HG03045 (cell line): ENCODE data around the gene CHST11.
"Not testable (repeated sequence)": the region's sequence is repeated elsewhere in the genome, so short reads cannot be mapped to it uniquely, and the experiment has no call there.

ENCODE experiments used
- ATAC-seq: cut with Tn5 transposase; IDR thresholded peaks from one replicate; pipeline ENCODE4 v1.9.1; 2021; ENCODE audit warnings: mild to moderate bottlenecking, moderate library complexity; ENCODE audit not compliant: unreplicated experiment

The CHST11 gene

DNA sequence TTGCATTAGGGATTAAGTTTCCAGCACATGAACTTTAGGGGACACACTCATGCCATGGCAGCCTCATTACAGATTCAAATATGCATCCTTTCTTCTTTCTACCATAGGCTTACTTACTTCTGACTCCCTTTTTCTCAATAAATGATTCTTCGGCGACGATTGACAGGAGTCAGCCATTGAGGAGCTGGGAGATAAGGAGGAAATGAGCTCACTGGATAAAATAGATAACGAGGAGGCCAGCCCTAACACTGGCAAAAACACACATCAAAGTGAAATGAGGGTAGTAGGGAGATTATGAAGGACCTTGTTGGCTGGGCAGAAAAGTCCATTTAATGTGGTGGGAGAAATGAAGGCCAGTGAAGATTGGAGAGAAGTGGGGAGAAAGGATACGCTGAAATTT is 329.1 kb downstream of the CHST11 start:
- ATAC-seq, result no peak

- ATAC-seq, result no peak
Measured at GRCh38 chr12:104786352-104786751, 329.6 kb downstream of the CHST11 start.

DNA sequence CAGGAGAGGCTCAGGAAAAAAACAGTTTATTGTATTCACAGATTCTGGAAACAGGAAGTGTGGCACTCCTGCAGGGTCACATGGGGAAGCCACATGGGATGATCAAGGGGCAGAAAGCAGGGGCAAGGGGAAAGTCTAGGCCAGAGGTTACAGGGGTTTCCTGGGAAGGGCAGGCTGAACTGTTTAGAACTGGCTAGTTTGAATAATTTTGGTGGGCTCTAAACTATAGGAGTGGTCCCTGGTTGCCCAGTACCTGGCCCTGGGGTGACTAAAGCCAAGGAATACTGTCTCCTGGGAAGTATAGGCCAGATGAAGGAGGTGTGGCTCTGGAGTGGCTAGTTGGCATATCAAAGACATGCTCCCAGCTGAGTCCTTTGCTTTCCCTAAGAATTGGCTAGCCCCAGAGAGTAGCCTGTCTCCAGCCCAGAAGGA is 332.1 kb downstream of the CHST11 start:
- ATAC-seq, result no peak

DNA sequence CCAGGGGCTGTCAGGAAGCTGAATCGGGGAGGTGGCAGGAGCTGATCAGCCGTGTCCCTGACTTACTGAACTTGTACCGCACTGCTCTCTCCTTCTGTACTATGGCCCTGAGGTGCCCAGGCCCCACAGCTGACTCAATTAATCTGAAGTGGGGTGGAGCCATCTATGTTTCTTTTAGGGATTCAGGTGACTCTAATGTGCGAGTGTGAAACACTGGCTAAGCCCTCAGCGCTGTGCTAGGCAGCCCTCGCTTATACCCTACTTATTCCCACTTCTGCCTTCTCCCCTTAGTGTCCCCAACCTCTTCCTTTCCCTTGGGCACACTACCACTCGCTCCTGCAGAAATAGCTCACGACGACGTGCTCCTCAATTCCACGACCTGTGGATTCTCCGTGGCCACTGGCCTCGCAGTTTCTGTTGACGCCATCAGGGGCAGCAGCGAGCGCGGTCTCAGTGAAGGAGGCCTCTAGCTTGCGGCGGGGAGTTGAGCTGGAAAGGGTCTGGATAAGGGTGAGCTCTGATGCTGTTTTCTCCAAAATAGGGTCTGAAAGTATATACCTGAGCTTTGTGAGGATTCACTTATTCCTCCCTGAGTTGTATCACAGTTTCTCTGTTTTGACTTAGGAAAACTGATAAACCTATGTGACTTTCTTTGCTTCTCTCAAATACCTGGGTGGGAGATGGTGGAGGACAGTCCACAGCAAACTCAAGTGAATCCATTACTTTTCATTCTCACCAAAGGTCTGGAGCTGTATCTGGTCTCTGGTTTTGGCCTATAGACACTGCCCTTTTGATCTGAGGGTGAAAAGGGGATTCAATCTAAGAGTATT is 333.8 kb downstream of the CHST11 start:
- ATAC-seq, result no peak

- ATAC-seq, result no peak
Measured at GRCh38 chr12:104792570-104792969, 335.8 kb downstream of the CHST11 start.

DNA sequence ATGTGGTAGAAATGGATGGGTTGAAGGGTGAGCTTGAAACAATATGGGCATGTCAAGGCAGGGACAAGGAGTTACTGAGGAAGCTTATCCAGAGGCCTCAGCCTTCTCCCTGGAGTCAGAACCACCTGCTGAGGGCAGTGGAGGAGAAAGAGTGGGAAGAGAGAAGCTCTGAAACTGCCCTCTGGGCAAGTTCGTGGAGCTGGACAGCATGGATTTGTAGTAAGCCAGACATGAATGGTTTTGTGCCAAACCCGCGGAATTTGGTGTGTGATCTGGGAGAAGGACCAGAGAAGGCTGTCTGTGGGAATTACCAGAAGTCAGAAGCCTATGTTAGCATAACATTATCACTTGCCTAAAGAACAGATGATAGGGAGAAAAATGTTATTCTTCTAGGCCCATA is 336.5 kb downstream of the CHST11 start:
- no peak for ATAC-seq

- no peak for ATAC-seq
Measured at GRCh38 chr12:104793968-104794367, 337.2 kb downstream of the CHST11 start.

DNA sequence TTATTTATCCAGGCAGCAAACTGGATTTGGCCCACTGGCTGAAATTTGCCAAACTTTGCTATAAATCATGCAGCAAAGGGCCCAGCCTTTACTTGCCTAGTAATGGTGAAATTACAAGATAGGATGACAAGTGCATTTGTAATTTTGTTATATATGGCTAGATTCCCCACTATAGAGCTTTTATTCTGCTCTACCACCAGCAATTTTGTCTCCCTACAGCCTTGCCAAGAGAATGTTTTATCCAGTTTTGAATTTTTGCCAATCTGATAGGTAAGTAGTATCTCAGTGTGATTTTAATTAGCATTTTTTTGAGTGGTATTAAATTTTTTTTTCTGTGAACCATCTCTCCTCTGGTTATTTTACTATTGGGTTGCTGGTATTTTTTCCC is 339.7 kb downstream of the CHST11 start:
- ATAC-seq, result no peak

DNA sequence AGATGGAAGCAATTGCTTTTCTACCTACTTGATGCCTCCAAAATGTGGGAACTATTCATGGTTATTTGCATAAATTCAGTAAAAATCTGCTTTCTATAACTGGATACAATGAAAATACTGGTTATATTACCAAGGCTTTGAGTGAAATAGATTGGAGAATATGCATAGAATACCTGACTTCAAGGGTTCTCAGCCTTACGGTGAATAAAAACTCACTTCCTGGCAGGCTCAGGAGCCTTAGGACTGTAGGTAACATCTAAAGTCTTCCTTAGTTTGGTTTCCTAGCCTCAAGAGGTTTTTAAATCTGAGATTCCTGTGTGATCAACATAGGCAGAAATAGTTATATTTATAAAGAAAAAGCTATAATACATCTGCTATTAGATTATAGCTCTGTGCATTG is 342.7 kb downstream of the CHST11 start:
- no peak for ATAC-seq

GRCh38 chr12:104801005-104801404 is 344.3 kb downstream of the CHST11 start:
- no peak for ATAC-seq

DNA sequence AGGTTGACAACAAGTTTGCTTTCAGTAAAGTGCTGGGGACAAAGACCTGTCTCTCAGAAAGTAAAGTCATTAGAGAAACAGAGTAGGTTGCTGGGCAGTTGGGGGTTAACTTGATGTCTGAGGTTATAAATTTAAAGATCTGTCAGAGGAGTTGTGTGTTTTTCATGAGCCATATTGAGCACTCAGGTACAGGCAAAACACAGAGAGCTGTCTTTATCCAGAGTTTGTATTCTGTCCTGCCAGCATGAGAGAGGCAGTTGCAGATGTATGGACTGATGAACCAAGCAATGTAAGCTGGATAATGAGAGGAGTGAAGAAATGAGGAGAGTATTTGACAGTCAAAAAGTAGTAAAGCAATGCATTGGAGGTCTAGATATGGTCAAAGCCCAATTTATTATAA is 344.7 kb downstream of the CHST11 start:
- no peak for ATAC-seq

- no peak for ATAC-seq
Measured at GRCh38 chr12:104802208-104802607, 345.5 kb downstream of the CHST11 start.

DNA sequence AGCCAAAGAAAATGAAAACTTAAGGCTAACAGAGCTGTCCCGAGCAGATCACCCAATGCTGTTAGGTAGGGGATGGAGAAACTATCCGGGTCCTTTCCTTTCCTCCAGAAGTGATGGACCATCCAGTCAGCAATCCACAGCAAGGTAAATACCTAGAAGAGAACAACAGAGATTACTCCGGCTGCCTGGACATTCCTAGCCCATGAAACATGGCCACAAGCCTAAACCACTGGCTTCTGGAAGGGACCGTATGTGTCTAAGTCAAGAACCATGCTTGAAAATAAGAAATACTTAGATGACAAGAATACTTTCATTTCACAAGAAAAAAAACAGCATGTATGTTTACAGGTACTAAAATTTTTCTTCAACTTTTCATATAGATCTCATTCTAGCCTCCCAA is 348.4 kb downstream of the CHST11 start:
- ATAC-seq, result no peak

GRCh38 chr12:104806194-104806593 is 349.4 kb downstream of the CHST11 start:
- ATAC-seq, result not testable (repeated sequence)

- ATAC-seq, result no peak
Measured at GRCh38 chr12:104809251-104809650, 352.5 kb downstream of the CHST11 start.

DNA sequence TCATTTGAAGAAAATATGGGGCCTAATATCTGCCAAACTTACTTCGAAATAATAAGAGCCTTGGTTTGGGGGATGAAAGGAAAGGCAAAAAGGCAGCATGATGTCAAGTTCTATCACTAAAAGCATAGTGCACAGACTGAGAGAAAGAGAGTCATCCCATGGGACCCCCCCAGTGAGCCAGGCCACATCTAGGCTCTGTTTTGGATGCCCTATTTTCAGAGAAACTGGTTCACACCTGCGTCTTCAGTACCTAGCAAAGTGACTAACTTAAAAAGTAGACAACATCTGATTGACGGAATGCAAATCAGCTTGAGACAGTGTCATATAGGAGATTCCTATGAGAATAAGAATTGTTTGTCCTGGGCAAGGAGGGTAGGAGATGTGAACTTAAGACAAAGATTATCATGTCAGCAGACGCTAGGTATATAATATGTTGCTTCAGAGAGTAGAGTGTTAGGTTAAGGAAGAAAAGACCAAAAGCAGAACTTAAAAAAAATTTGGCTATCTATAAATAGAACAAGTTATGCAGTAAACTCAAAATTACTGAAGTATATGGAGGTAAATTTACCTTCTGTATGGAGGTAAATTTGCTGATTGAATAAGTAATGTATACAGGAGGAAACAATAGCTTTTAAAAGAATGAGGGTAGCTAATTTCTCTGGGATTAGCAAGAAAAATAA is 353.1 kb downstream of the CHST11 start:
- no peak for ATAC-seq
